A673 (cell line): ENCODE measurements around the gene DNAH2.

Experiments used
- EZH2 ChIP-seq: fragments of 200-600 bp; sonication (generic); IDR thresholded peaks from 2 replicates; pipeline ENCODE4 v1.6.1; 2017; ENCODE audit warnings: borderline replicate concordance, low read depth, mild to moderate bottlenecking, mixed read lengths, antibody characterized with exemption, low read length; ENCODE audit not compliant: poor library complexity, severe bottlenecking
- TF ChIP-seq, protein P1 (sequence below): fragments of 300-800, 200-600 bp; sonication (generic); conservative IDR thresholded peaks from 2 replicates; pipeline ENCODE4 v1.5.1; 2017; ENCODE audit warnings: low read depth, mild to moderate bottlenecking, antibody characterized with exemption, low read length, moderate library complexity, mixed read lengths

GRCh38 chr17:7714721-7715594 is 2.6 kb upstream of the DNAH2 start:
- TF ChIP-seq, protein P1, sequence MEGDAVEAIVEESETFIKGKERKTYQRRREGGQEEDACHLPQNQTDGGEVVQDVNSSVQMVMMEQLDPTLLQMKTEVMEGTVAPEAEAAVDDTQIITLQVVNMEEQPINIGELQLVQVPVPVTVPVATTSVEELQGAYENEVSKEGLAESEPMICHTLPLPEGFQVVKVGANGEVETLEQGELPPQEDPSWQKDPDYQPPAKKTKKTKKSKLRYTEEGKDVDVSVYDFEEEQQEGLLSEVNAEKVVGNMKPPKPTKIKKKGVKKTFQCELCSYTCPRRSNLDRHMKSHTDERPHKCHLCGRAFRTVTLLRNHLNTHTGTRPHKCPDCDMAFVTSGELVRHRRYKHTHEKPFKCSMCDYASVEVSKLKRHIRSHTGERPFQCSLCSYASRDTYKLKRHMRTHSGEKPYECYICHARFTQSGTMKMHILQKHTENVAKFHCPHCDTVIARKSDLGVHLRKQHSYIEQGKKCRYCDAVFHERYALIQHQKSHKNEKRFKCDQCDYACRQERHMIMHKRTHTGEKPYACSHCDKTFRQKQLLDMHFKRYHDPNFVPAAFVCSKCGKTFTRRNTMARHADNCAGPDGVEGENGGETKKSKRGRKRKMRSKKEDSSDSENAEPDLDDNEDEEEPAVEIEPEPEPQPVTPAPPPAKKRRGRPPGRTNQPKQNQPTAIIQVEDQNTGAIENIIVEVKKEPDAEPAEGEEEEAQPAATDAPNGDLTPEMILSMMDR, result no peak
- no peak for TF ChIP-seq EZH2
